ENCODE results near the gene ATP6V0D1.

ATP6V0D1 gene

DNA sequence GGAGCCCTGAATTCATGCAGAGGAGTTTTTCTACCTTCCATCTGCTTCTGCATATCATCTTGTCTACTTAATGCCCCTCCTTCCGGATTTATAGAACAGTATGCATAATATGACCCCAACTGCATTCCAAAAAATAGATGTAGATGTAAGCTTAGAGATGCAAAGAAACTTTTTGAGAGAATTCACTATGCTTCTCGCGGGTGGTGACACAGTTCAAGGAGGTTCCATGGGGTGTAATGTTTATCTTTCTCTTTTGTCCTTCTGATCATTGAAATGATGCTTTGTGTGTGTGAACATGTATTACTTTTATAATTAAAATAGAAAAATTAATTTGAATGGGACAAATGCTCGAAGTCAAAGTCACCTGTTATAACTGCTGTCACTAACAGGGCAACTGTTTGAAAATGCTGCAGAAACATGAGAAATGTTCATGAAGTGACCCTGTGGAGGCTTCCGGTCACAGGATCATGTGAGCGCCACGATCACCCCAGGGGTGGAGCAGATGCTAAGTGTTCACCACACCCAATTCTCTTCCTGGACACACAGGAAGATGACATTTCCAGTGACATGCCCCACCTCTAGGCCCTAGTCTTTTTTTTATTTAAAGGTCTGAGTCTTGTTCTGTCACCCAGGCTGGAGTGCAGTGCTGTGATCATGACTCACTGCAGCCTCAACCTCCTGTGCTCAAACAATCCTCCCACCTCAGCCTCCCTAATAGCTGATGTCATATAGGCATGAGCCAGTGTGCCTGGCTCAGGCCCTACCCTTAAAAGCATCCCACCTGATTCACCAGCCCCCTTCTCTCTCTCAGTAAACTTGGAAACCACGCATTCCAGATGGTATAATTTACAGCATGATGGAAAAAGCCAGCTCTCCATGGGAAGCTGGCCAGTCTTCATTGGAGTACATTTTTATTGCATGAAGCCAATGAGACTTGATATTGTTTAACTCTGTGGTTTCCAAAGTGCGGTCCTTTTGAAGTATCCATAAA is 23.4 kb upstream of the ATP6V0D1 start (continued):
- TF ChIP-seq KLF17 (tag by site-specific recombination; IDR thresholded peaks at IDR 0.05): peak; percentile 75
- TF ChIP-seq, protein P1, sequence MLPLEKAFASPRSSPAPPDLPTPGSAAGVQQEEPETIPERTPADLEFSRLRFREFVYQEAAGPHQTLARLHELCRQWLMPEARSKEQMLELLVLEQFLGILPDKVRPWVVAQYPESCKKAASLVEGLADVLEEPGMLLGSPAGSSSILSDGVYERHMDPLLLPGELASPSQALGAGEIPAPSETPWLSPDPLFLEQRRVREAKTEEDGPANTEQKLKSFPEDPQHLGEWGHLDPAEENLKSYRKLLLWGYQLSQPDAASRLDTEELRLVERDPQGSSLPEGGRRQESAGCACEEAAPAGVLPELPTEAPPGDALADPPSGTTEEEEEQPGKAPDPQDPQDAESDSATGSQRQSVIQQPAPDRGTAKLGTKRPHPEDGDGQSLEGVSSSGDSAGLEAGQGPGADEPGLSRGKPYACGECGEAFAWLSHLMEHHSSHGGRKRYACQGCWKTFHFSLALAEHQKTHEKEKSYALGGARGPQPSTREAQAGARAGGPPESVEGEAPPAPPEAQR (tag by site-specific recombination; IDR thresholded peaks at IDR 0.05): no peak

- Histone ChIP-seq H3K4me1 (ENCODE audit: control insufficient read depth, insufficient read depth, low read length) (no peaks in the 10 kb centered on the region), H3K36me3 (ENCODE audit: control insufficient read depth in 2 of 2, insufficient read depth in 1 of 2, low read length in 2 of 2) (peaks cover 0 to 2% of the 10 kb centered on the region in 2 experiments; a peak in 1 of 3 replicates), H3K27ac (ENCODE audit: extremely low read depth, low read depth, low read length) (no peak overlapping the region), H3K4me3 (ENCODE audit: low read depth, low read length) (no peak overlapping the region), H3K9me3 (ENCODE audit: control insufficient read depth, insufficient read depth, low read depth, low read length) (no peaks in the 10 kb centered on the region)
- CTCF ChIA-PET: interaction anchor here (1.8 to 9.4 kb wide), 3 partner anchors 16 to 22 kb away, joined by 5 to 92 read pairs (median 20); partner anchors contain the start of gene ATP6V0D1
- TF ChIP-seq, protein P2, sequence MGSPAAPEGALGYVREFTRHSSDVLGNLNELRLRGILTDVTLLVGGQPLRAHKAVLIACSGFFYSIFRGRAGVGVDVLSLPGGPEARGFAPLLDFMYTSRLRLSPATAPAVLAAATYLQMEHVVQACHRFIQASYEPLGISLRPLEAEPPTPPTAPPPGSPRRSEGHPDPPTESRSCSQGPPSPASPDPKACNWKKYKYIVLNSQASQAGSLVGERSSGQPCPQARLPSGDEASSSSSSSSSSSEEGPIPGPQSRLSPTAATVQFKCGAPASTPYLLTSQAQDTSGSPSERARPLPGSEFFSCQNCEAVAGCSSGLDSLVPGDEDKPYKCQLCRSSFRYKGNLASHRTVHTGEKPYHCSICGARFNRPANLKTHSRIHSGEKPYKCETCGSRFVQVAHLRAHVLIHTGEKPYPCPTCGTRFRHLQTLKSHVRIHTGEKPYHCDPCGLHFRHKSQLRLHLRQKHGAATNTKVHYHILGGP (tag by site-specific recombination; IDR thresholded peaks at IDR 0.05): no peak
- TF ChIP-seq ZNF133 (tag by site-specific recombination; IDR thresholded peaks at IDR 0.05): no peak
- TF ChIP-seq ZNF777 (tag by site-specific recombination; IDR thresholded peaks at IDR 0.05; ENCODE audit: borderline replicate concordance): no peak
- no peak for TF ChIP-seq ZNF138 (tag by site-specific recombination; IDR thresholded peaks at IDR 0.05; ENCODE audit: borderline replicate concordance)
- POLR2A ChIA-PET: no interaction called here
Measured at GRCh38 chr16:67499106-67499505, 18.1 kb upstream of the ATP6V0D1 start.

GRCh38 chr16:67490335-67491096 is 9.6 kb upstream of the ATP6V0D1 start:
- Histone ChIP-seq H3K27ac (ENCODE audit: extremely low read depth, low read depth, low read length) (no peak overlapping the region), H3K9me3 (ENCODE audit: control insufficient read depth, insufficient read depth, low read depth, low read length) (no peaks in the 10 kb centered on the region), H3K4me1 (ENCODE audit: control insufficient read depth, insufficient read depth, low read length) (no peaks in the 10 kb centered on the region), H3K36me3 (ENCODE audit: control insufficient read depth in 2 of 2, insufficient read depth in 1 of 2, low read length in 2 of 2) (peaks cover 0 to under 1% of the 10 kb centered on the region in 2 experiments; a peak in 2 of 3 replicates), H3K4me3 (ENCODE audit: low read depth, low read length) (no peak overlapping the region)
- POLR2A ChIA-PET: interaction anchor here (1.6 kb wide), 1 partner anchor 31 kb away, joined by 4 read pairs; no protein-coding TSS in a partner anchor
- CTCF ChIA-PET: interaction anchor here (0.6 to 2.4 kb wide), 6 partner anchors 9 to 63 kb away, joined by 3 to 10 read pairs (median 6); partner anchors contain the start of gene ATP6V0D1
- TF ChIP-seq ZNF248 (tag by site-specific recombination; IDR thresholded peaks at IDR 0.05) (no peak), ZNF777 (tag by site-specific recombination; IDR thresholded peaks at IDR 0.05; ENCODE audit: borderline replicate concordance) (no peak), ZNF48 (tag by site-specific recombination; IDR thresholded peaks at IDR 0.05) (no peak), ZNF629 (tag by site-specific recombination; IDR thresholded peaks at IDR 0.05) (no peak), ZNF37A (tag by site-specific recombination; IDR thresholded peaks at IDR 0.05) (no peak), ZNF571 (tag by site-specific recombination; IDR thresholded peaks at IDR 0.05) (no peak), TCF7L2 (IDR thresholded peaks at IDR 0.05; ENCODE audit: borderline replicate concordance, low read depth, low read length) (no peak), ZNF132 (tag by site-specific recombination; IDR thresholded peaks at IDR 0.05; ENCODE audit: borderline replicate concordance) (no peak), TRIM28 (IDR thresholded peaks at IDR 0.05; ENCODE audit: borderline replicate concordance, low read length) (no peak), ZNF292 (tag by site-specific recombination; IDR thresholded peaks at IDR 0.05; ENCODE audit: borderline replicate concordance, low read depth) (no peak), ZNF311 (tag by site-specific recombination; IDR thresholded peaks at IDR 0.05; ENCODE audit: borderline replicate concordance) (no peak), SCRT2 (tag by site-specific recombination; IDR thresholded peaks at IDR 0.05) (no peak), ZNF433 (tag by site-specific recombination; IDR thresholded peaks at IDR 0.05; ENCODE audit: low read depth) (no peak), ZNF792 (tag by site-specific recombination; IDR thresholded peaks at IDR 0.05) (no peak)
- TF ChIP-seq, protein P3, sequence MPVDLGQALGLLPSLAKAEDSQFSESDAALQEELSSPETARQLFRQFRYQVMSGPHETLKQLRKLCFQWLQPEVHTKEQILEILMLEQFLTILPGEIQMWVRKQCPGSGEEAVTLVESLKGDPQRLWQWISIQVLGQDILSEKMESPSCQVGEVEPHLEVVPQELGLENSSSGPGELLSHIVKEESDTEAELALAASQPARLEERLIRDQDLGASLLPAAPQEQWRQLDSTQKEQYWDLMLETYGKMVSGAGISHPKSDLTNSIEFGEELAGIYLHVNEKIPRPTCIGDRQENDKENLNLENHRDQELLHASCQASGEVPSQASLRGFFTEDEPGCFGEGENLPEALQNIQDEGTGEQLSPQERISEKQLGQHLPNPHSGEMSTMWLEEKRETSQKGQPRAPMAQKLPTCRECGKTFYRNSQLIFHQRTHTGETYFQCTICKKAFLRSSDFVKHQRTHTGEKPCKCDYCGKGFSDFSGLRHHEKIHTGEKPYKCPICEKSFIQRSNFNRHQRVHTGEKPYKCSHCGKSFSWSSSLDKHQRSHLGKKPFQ (tag by site-specific recombination; IDR thresholded peaks at IDR 0.05): no peak
- TF ChIP-seq, protein P4, sequence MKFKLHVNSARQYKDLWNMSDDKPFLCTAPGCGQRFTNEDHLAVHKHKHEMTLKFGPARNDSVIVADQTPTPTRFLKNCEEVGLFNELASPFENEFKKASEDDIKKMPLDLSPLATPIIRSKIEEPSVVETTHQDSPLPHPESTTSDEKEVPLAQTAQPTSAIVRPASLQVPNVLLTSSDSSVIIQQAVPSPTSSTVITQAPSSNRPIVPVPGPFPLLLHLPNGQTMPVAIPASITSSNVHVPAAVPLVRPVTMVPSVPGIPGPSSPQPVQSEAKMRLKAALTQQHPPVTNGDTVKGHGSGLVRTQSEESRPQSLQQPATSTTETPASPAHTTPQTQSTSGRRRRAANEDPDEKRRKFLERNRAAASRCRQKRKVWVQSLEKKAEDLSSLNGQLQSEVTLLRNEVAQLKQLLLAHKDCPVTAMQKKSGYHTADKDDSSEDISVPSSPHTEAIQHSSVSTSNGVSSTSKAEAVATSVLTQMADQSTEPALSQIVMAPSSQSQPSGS (tag by site-specific recombination; IDR thresholded peaks at IDR 0.05; ENCODE audit: low read depth): no peak
